NB4 (cell line): ENCODE results near the gene MAN2A2.

ENCODE experiments used
- CTCF ChIP-seq: IDR thresholded peaks from one replicate; pipeline ENCODE4 v1.5.1; 2012; ENCODE audit warnings: low read depth, low read length
- MAX ChIP-seq: IDR thresholded peaks from 2 replicates; pipeline ENCODE4 v1.6.1; 2011; ENCODE audit warnings: low read depth, low read length
- POLR2A ChIP-seq: IDR thresholded peaks from 2 replicates; pipeline ENCODE4 v1.6.1; 2011; ENCODE audit warnings: mild to moderate bottlenecking; ENCODE audit not compliant: insufficient read length; ENCODE audit errors: extremely low read depth

- TF ChIP-seq CTCF (no peak), MAX (no peak), POLR2A (no peak)
Observed at GRCh38 chr15:90933301-90933700, 30.2 kb downstream of the MAN2A2 start.
